Left renal cortex interstitium (tissue), 4 donors: ENCODE results near the gene PSORS1C2. TPM values are rescaled to one million over a fixed set of nuclear protein-coding genes. Genes with fewer than 3 reads are reported as not detected.

Experiments used
- polyA plus RNA-seq, 4 donors: library from polyadenylated mRNA; unstranded; fragments of 120-200 nt; gene quantifications; one replicate each; pipeline ENCODE4 v1.2.1, GENCODE V29; 2013; ENCODE audit not compliant: insufficient read length in 4 of 4

PSORS1C2 gene
- polyA plus RNA-seq, 4 donors, result 0.22 TPM; not detected in 3

Other genes with a start within 250 kb of the PSORS1C2 start
- 10 to 100 TPM; 35.3 to 60.7 (median 45.6) TPM for gene GTF2H4, start 230.9 kb downstream of the PSORS1C2 start, polyA plus RNA-seq
- 10 to 100 TPM; 28.6 to 54.8 (median 40.8) TPM for gene VARS2, start 224.8 kb downstream of the PSORS1C2 start, polyA plus RNA-seq
- 1 to 10 TPM in 3 of 4 donors, under 1 TPM in 1; 0.95 to 1.3 (median 1.1) TPM for gene SFTA2, start 206.9 kb downstream of the PSORS1C2 start, polyA plus RNA-seq
- gene MUCL3, start 198.1 kb downstream of the PSORS1C2 start, polyA plus RNA-seq, result under 1 TPM in 3 of 4 donors, not detected in 1; 0.07 to 0.13 (median 0.13) TPM
- gene MUC21, start 155.3 kb downstream of the PSORS1C2 start, polyA plus RNA-seq, result under 1 TPM in 1 of 4 donors, not detected in 3; 0.03 TPM
- gene MUC22, start 128.6 kb downstream of the PSORS1C2 start, polyA plus RNA-seq, result not detected
- not detected for gene C6orf15, start 26.5 kb downstream of the PSORS1C2 start, polyA plus RNA-seq
- under 1 TPM in 3 of 4 donors, not detected in 1; 0.05 to 0.34 (median 0.21) TPM for gene PSORS1C1, start 24.3 kb downstream of the PSORS1C2 start, polyA plus RNA-seq
- gene CDSN, start 18.6 kb downstream of the PSORS1C2 start, polyA plus RNA-seq, result not detected
- gene CCHCR1, start 18.7 kb upstream of the PSORS1C2 start, polyA plus RNA-seq, result 10 to 100 TPM; 24.0 to 47.0 (median 34.0) TPM
- 10 to 100 TPM; 17.1 to 20.8 (median 18.8) TPM for gene TCF19, start 19.5 kb upstream of the PSORS1C2 start, polyA plus RNA-seq
- gene POU5F1, start 31.6 kb upstream of the PSORS1C2 start, polyA plus RNA-seq, result 10 to 100 TPM in 1 of 4 donors, 1 to 10 TPM in 3; 1.8 to 10.1 (median 5.2) TPM
- gene HLA-C, start 133.0 kb upstream of the PSORS1C2 start, polyA plus RNA-seq, result 100 to 1,000 TPM in 2 of 4 donors, 10 to 100 TPM in 2; 63.5 to 225 (median 116) TPM
- gene HLA-B, start 218.1 kb upstream of the PSORS1C2 start, polyA plus RNA-seq, result 100 to 1,000 TPM; 118 to 163 (median 137) TPM